ENCODE data around the gene OST4. TPM values are rescaled to one million over a fixed set of nuclear protein-coding genes. Genes with fewer than 3 reads are reported as not detected.

Gene OST4
- total RNA-seq, 4 donors from 2014 or later, result 70.8 to 225 (median 199) TPM

DNA sequence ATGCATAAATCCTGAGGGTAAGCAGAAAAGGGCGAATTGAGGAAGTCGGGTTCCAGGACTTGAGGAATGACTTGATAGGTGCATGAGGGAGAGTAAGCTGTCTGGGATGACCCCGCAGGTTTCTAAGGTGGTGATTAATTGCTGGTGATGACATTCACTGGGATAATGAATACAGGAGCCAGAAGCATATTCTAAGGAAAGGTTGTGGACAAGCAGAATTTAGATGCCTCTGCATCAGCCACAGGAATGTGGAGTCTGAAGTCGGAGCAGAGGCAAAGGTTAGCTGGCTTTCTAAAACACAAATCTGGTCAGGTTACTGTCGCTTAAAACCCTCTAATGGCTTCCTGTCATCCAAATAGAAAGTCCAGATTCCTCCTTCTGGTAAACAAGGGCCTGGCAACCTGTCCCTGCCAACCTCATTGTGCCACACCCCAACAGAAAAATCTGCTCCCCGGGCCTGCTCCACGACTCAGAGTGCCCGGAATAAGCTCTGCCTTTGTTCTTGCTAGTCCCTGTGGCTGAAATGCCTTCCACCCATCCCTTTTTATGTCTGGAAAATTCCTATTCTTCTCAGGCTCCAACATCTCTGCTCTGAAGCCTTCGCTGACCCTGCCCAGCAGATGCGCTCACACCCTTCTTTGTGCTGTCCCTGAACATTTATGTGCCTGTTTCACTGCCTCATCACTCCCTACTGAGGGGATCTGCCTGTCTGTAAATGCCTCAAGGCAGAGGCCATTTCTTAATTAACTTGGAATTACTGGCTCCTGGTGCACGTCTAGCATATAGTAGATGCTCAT is 50.0 kb downstream of the OST4 start:
- DNase-seq (ENCODE audit: low spot score in 2 of 2), result no peak
- Histone ChIP-seq H3K27me3 (no peaks in the 10 kb centered on the region), H3K9me3 (no peaks in the 10 kb centered on the region), H3K36me3 (peaks cover 38% of the 10 kb centered on the region), H3K27ac (peak overlapping the region; percentile 75), H3K4me3 (no peak overlapping the region), H3K4me1 (peaks cover 17% of the 10 kb centered on the region)
- TF ChIP-seq, protein P1, sequence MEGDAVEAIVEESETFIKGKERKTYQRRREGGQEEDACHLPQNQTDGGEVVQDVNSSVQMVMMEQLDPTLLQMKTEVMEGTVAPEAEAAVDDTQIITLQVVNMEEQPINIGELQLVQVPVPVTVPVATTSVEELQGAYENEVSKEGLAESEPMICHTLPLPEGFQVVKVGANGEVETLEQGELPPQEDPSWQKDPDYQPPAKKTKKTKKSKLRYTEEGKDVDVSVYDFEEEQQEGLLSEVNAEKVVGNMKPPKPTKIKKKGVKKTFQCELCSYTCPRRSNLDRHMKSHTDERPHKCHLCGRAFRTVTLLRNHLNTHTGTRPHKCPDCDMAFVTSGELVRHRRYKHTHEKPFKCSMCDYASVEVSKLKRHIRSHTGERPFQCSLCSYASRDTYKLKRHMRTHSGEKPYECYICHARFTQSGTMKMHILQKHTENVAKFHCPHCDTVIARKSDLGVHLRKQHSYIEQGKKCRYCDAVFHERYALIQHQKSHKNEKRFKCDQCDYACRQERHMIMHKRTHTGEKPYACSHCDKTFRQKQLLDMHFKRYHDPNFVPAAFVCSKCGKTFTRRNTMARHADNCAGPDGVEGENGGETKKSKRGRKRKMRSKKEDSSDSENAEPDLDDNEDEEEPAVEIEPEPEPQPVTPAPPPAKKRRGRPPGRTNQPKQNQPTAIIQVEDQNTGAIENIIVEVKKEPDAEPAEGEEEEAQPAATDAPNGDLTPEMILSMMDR (IDR thresholded peaks at IDR 0.05), result no peak
- TF ChIP-seq EP300 (IDR thresholded peaks at IDR 0.05) (no peak), POLR2AphosphoS5 (IDR thresholded peaks at IDR 0.05) (no peak), POLR2A (IDR thresholded peaks at IDR 0.05) (no peak)
- WGBS, result 48% methylated on average over 11 of the region's 11 CpGs

Other genes starting within 250 kb of the OST4 start
- not detected for gene DPYSL5, start 223.5 kb downstream of the OST4 start, total RNA-seq
- gene MAPRE3, start 101.0 kb downstream of the OST4 start, total RNA-seq, result 10 to 100 TPM; 29.5 to 57.5 (median 34.0) TPM
- 10 to 100 TPM; 39.2 to 56.3 (median 44.7) TPM for gene TMEM214, start 38.7 kb downstream of the OST4 start, total RNA-seq
- gene AGBL5, start 20.0 kb downstream of the OST4 start, total RNA-seq, result 10 to 100 TPM; 15.3 to 18.9 (median 18.5) TPM
- 10 to 100 TPM in 1 of 4 donors, 1 to 10 TPM in 3; 3.0 to 13.8 (median 5.8) TPM for gene EMILIN1, start 7.0 kb upstream of the OST4 start, total RNA-seq
- 1 to 10 TPM; 2.8 to 6.3 (median 3.8) TPM for gene KHK, start 15.1 kb upstream of the OST4 start, total RNA-seq
- 1 to 10 TPM; 1.1 to 4.2 (median 2.6) TPM for gene CGREF1, start 47.5 kb upstream of the OST4 start, total RNA-seq
- gene ABHD1, start 52.2 kb upstream of the OST4 start, total RNA-seq, result not detected
- gene PREB, start 63.0 kb upstream of the OST4 start, total RNA-seq, result 10 to 100 TPM; 40.0 to 55.3 (median 47.1) TPM
- not detected for gene PRR30, start 67.8 kb upstream of the OST4 start, total RNA-seq
- gene TCF23, start 77.3 kb upstream of the OST4 start, total RNA-seq, result under 1 TPM in 1 of 4 donors, not detected in 3; 0.11 TPM
- 100 to 1,000 TPM; 109 to 177 (median 141) TPM for gene ATRAID, start 140.4 kb upstream of the OST4 start, total RNA-seq
- 10 to 100 TPM; 30.4 to 33.4 (median 33.1) TPM for gene SLC5A6, start 140.6 kb upstream of the OST4 start, total RNA-seq
- gene CAD, start 145.7 kb upstream of the OST4 start, total RNA-seq, result 10 to 100 TPM; 33.7 to 64.8 (median 42.1) TPM
- not detected for gene SLC30A3, start 191.4 kb upstream of the OST4 start, total RNA-seq
- not detected for gene DNAJC5G, start 203.8 kb upstream of the OST4 start, total RNA-seq
- gene TRIM54, start 210.8 kb upstream of the OST4 start, total RNA-seq, result not detected
- 1 to 10 TPM in 2 of 4 donors, not detected in 2; 2.1 to 3.9 TPM for gene UCN, start 236.8 kb upstream of the OST4 start, total RNA-seq

Measured in suprapubic skin (tissue), 4 donors.